Endothelial cell of umbilical vein (primary cell): ENCODE data around the gene GPR180. TPM values are rescaled to one million over a fixed set of nuclear protein-coding genes. Genes with fewer than 3 reads are reported as not detected.

Experiments used
- BruUV-seq: library from RNA; stranded (reverse); fragments of 400-500 nt; replicated peaks from 2 replicates; lab custom pipeline; 2021; lab: Mats Ljungman, UMichigan
- CTCF ChIA-PET: fragments of 300-600, 350-600 bp; sonication (Branson Sonifier 250); formaldehyde crosslinking; loops from one replicate; lab custom pipeline; 2021; ENCODE audit warnings: antibody characterized with exemption, inconsistent platforms; lab: Charles Lee
- POLR2A ChIA-PET: fragments of 300-600, 350-600 bp; sonication (Branson Sonifier 250); formaldehyde crosslinking; loops from one replicate; lab custom pipeline; 2021; ENCODE audit warnings: antibody characterized with exemption, inconsistent platforms; lab: Charles Lee
- DNase-seq: peaks from one replicate; pipeline ENCODE4 v3.0.0-alpha.2; 2011; ENCODE audit warnings: low read depth, low spot score
- FAIRE-seq: peaks from 2 replicates; lab custom pipeline; 2011; peaks lifted over from hg19 to GRCh38; lab: Jason Lieb, UNC
- H2AFZ ChIP-seq: 2 replicates; pipeline ENCODE4 v1.6.0; 2012; ENCODE audit warnings: low read depth, low read length, control low read depth, inconsistent platforms
- H3K27ac ChIP-seq: 2 replicates; pipeline ENCODE4 v1.5.1; 2011; ENCODE audit warnings: low read depth, mild to moderate bottlenecking, control low read depth, low read length, moderate library complexity; ENCODE audit not compliant: insufficient read depth
- H3K27me3 ChIP-seq, 2 experiments: 2 replicates each; pipeline versions ENCODE4 v1.6.0 to v1.6.1; 2011; ENCODE audit warnings: low read length in 2 of 2, mixed read lengths in 1 of 2; ENCODE audit not compliant: control insufficient read depth in 2 of 2, insufficient read depth in 2 of 2
- H3K36me3 ChIP-seq, 2 experiments: 2 replicates in 1 of 2; 3 replicates in 1 of 2; pipeline ENCODE4 v1.5.1; 2011; ENCODE audit warnings: low read length in 2 of 2, mild to moderate bottlenecking in 1 of 2, moderate library complexity in 1 of 2; ENCODE audit not compliant: control insufficient read depth in 2 of 2, insufficient read depth in 2 of 2; ENCODE audit errors: extremely low read depth in 1 of 2
- H3K4me1 ChIP-seq: 3 replicates; pipeline ENCODE4 v1.5.1; 2011; ENCODE audit warnings: mild to moderate bottlenecking, low read length; ENCODE audit not compliant: control insufficient read depth, insufficient read depth; ENCODE audit errors: extremely low read depth
- H3K4me2 ChIP-seq: 2 replicates; pipeline ENCODE4 v1.6.1; 2011; ENCODE audit warnings: low read length, control low read depth, mixed read lengths; ENCODE audit not compliant: insufficient read depth
- H3K4me3 ChIP-seq, 3 experiments: fragments of 200-600 bp in 1 of 3; sonication (generic), shearing (Covaris generic) in 1 of 3; replicated peaks in 1 of 3; 2 replicates each; pipeline ENCODE4 v1.5.1; 2011 to 2016; ENCODE audit warnings: control low read depth in 3 of 3, low read length in 3 of 3, mild to moderate bottlenecking in 2 of 3, inconsistent platforms in 1 of 3, low read depth in 1 of 3, moderate library complexity in 1 of 3; ENCODE audit not compliant: insufficient read depth in 1 of 3
- H3K79me2 ChIP-seq: 2 replicates; pipeline ENCODE4 v1.6.0; 2012; ENCODE audit warnings: low read length, inconsistent platforms; ENCODE audit not compliant: control insufficient read depth, insufficient read depth
- H3K9ac ChIP-seq: replicated peaks from 2 replicates; pipeline ENCODE3; 2011; ENCODE audit warnings: low read length, control low read depth; ENCODE audit not compliant: insufficient read depth; ENCODE audit errors: extremely low read depth
- H3K9me1 ChIP-seq: replicated peaks from 3 replicates; pipeline ENCODE4 v1.6.0; 2011; ENCODE audit warnings: mild to moderate bottlenecking, low read length; ENCODE audit not compliant: control insufficient read depth, insufficient read depth; ENCODE audit errors: extremely low read depth
- H3K9me3 ChIP-seq: replicated peaks from 2 replicates; pipeline ENCODE4 v1.5.1; 2012; ENCODE audit warnings: low read length, inconsistent platforms; ENCODE audit not compliant: control insufficient read depth, insufficient read depth
- H4K20me1 ChIP-seq: replicated peaks from 2 replicates; pipeline ENCODE3; 2011; ENCODE audit warnings: mild to moderate bottlenecking, low read length; ENCODE audit not compliant: control insufficient read depth, insufficient read depth; ENCODE audit errors: extremely low read depth
- CTCF ChIP-seq, 2 donors: IDR thresholded peaks; 1 replicate in 1 of 2; 2 replicates in 1 of 2; pipeline ENCODE4 v1.5.1; 2011; ENCODE audit warnings: low read length in 2 of 2, mild to moderate bottlenecking in 2 of 2, moderate library complexity in 2 of 2, control low read depth in 1 of 2, inconsistent platforms in 1 of 2, low read depth in 1 of 2; ENCODE audit not compliant: insufficient read depth in 1 of 2; ENCODE audit errors: extremely low read depth in 1 of 2
- EZH2 ChIP-seq: IDR thresholded peaks from 2 replicates; pipeline ENCODE4 v1.6.1; 2012; ENCODE audit warnings: borderline replicate concordance, low read depth, mild to moderate bottlenecking, moderate library complexity, low read length, inconsistent platforms; ENCODE audit not compliant: severe bottlenecking
- FOS ChIP-seq: IDR thresholded peaks from 2 replicates; pipeline ENCODE4 v1.6.1; 2011; ENCODE audit warnings: mild to moderate bottlenecking, low read length, moderate library complexity, borderline replicate concordance; ENCODE audit not compliant: insufficient read depth
- GATA2 ChIP-seq: IDR thresholded peaks from 2 replicates; pipeline ENCODE4 v1.7.0; 2011; ENCODE audit warnings: low read depth, mild to moderate bottlenecking, moderate library complexity, mixed read lengths, low read length; ENCODE audit not compliant: insufficient read length, insufficient read depth
- MAX ChIP-seq: IDR thresholded peaks from 2 replicates; pipeline ENCODE4 v1.6.1; 2011; ENCODE audit not compliant: insufficient read depth, insufficient read length
- MYC ChIP-seq: IDR thresholded peaks from one replicate; pipeline ENCODE4 v1.6.1; 2011; ENCODE audit warnings: mild to moderate bottlenecking, low read depth, low read length
- POLR2A ChIP-seq: IDR thresholded peaks from 2 replicates; pipeline ENCODE4 v1.6.1; 2012; ENCODE audit warnings: low read depth, mild to moderate bottlenecking, control low read depth, low read length
- POLR2AphosphoS5 ChIP-seq: IDR thresholded peaks from 2 replicates; pipeline ENCODE4 v1.6.1; 2012; ENCODE audit warnings: low read depth, mild to moderate bottlenecking, control low read depth, low read length, moderate library complexity; ENCODE audit not compliant: insufficient read depth
- dilution Hi-C: fragments of 300-500 bp; cut with MboI; formaldehyde crosslinking; loops from one replicate; pipeline ENCODE4 v1.15.0; 2019; ENCODE audit warnings: low sequenced_read_pairs; ENCODE audit not compliant: extremely low pct_ligation_motif_present
- intact Hi-C: fragments of 100-400 bp; cut with micrococcal nuclease; formaldehyde crosslinking; loops from one replicate; pipeline ENCODE4 v1.10.0; 2022
- polyA plus RNA-seq, 4 experiments: library from polyadenylated mRNA; depleted of rRNA in 3 of 4; stranded (reverse) in 3 of 4; unstranded in 1 of 4; fragments of >200 nt; gene quantifications; 2 replicates each; pipeline versions ENCODE4 v1.2.1 to v1.2.3, GENCODE V29; 2011 to 2012; ENCODE audit warnings: missing spikeins in 1 of 4
- total RNA-seq: library from RNA; stranded (reverse); gene quantifications from 2 replicates; pipeline ENCODE4 v1.2.3, GENCODE V29; 2021

The GPR180 gene
- total and polyA plus RNA-seq, 2 donors (not counting 3 experiments of a cell fraction or from before 2014, with no cell fraction given), result 3.1 to 8.3 TPM

GRCh38 chr13:94595001-94595949 lies 6.4 kb upstream of the GPR180 start:
- peaks cover 16% of the 10 kb centered on the region for H3K4me1 ChIP-seq
- H3K79me2 ChIP-seq, result peaks cover 21% of the 10 kb centered on the region
- peak overlapping the region; percentile 60 to 86 (median 73) for H3K4me3 ChIP-seq
- H3K9ac ChIP-seq, result peak overlapping the region; percentile 79
- CTCF ChIA-PET, result interaction anchor here (0.6 to 2.6 kb wide), 10 partner anchors 9 to 1239 kb away, joined by 3 to 10 read pairs (median 4); no protein-coding TSS in a partner anchor
- no peaks in the 10 kb centered on the region for H3K9me1 ChIP-seq
- peak; percentile 24 for FAIRE-seq
- peak; percentile 49 for DNase-seq
- peak overlapping the region; percentile 97 for H3K4me2 ChIP-seq
- dilution Hi-C loops (no loop called here), intact Hi-C loops (no loop called here)
- BruUV-seq, result TSS peak; percentile 54
- POLR2A ChIA-PET, result interaction anchor here (1.1 to 1.5 kb wide), 2 partner anchors 9 to 46 kb away, joined by 4 to 7 read pairs; no protein-coding TSS in a partner anchor
- no peaks in the 10 kb centered on the region for H3K27me3 ChIP-seq
- H3K36me3 ChIP-seq, result peaks cover 0 to 2% of the 10 kb centered on the region in 2 experiments
- no peaks in the 10 kb centered on the region for H3K9me3 ChIP-seq
- H2AFZ ChIP-seq, result peak overlapping the region; percentile 76
- peak overlapping the region; percentile 37 for H3K27ac ChIP-seq
- H4K20me1 ChIP-seq, result no peaks in the 10 kb centered on the region
- TF ChIP-seq MYC (no peak), GATA2 (no peak), POLR2AphosphoS5 (no peak), POLR2A (no peak), MAX (no peak), FOS (no peak), EZH2 (no peak), CTCF (IDR thresholded peaks at IDR 0.05; ENCODE audit: extremely low read depth in 1 of 2, insufficient read depth in 1 of 2, low read depth in 1 of 2, low read length in 2 of 2) (no peak)
